KOPT-K1 (cell line): Measurements from ENCODE around the gene NPIPA5.
"Not testable (repeated sequence)": the region's sequence is repeated elsewhere in the genome, so short reads cannot be mapped to it uniquely, and the experiment has no call there.

Experiments used
- H3K27ac ChIP-seq: fragments of 200-600 bp; sonication (generic); 2 replicates; pipeline ENCODE4 v1.5.1; 2016; ENCODE audit warnings: antibody characterized with exemption, mild to moderate bottlenecking, low read depth, low read length; ENCODE audit not compliant: poor library complexity, severe bottlenecking
- H3K36me3 ChIP-seq: fragments of 200-600 bp; sonication (generic); 2 replicates; pipeline ENCODE4 v1.5.1; 2017; ENCODE audit warnings: antibody characterized with exemption, mild to moderate bottlenecking, low read length, moderate library complexity; ENCODE audit not compliant: insufficient read depth
- H3K9me3 ChIP-seq: fragments of 200-600 bp; sonication (generic); 2 replicates; pipeline ENCODE4 v1.5.1; 2017; ENCODE audit warnings: antibody characterized with exemption, low read length, mild to moderate bottlenecking; ENCODE audit not compliant: insufficient read depth, poor library complexity, severe bottlenecking

NPIPA5 gene

DNA sequence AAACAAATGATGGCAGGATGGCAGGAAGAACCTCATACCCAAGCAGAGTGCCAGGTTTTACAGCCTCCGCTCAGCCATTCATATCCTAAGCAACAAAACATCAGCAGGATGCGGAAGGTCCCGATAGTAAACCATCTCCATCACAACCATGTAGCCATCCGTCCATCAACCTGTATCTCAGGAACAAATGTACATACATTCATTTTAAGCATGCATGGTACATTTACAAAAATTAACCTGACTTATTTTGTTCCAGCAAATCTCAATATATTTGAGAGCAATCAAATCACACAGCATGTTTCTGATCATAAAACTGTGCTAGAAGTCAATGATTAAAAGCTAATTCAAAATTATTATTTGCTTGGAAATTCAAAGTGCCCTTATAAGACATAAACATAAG is at the start of gene NPIPA5:
NPIPA5 (minus strand) TSS at position 101 of the 400 bp plus-strand sequence; CDS start at position 101, 0 bp downstream.
- not testable (repeated sequence) for H3K27ac ChIP-seq, H3K36me3 ChIP-seq, H3K9me3 ChIP-seq

DNA sequence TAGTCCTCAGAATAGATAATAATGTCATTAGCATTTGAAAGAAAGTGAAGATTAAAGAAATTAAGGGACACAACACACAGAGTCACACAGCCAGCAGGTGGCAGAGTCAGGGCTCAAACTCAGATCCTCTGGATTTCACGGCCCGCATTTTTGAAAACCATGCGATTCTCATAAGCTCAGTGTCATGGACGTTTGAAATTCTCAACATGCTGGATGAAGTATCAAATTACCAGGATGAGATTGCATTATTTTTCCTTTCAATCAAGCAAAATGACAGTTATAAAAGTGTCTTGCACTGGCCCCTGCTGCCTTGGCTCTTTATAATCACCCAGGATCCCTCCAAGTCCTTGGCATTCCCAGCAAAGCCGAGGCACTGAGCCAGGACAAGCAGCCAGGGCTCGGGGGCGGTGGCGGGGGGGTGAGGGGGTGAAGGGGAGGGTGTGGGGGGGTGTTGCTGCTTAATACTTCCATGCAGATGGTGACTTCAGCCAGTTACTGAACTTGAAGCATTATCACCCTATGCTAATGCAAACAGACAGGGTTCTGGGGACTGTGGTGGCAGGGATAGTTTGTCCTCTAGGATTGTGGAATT is 49.6 kb upstream of the NPIPA5 start:
- Histone ChIP-seq H3K9me3 (no peaks in the 10 kb centered on the region), H3K27ac (no peak overlapping the region), H3K36me3 (no peaks in the 10 kb centered on the region)

DNA sequence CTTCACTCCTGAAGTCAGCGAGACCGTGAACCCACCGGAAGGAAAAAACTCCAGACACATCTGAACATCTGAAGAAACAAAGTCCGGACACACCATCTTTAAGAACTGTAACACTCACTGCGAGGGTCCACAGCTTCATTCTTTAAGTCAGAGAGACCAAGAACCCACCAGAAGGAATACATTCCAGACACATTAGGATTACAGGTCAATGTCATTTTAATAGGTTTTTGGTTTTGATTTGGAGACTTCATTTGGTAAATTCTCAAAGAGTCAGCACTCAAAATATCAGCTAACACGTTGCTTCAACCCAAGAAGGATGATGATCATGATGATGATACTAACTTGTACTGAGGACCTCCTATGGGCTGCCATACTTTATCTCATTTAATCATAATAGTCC is 48.7 kb upstream of the NPIPA5 start:
- no peaks in the 10 kb centered on the region for H3K9me3 ChIP-seq
- no peak overlapping the region for H3K27ac ChIP-seq
- H3K36me3 ChIP-seq, result no peaks in the 10 kb centered on the region

DNA sequence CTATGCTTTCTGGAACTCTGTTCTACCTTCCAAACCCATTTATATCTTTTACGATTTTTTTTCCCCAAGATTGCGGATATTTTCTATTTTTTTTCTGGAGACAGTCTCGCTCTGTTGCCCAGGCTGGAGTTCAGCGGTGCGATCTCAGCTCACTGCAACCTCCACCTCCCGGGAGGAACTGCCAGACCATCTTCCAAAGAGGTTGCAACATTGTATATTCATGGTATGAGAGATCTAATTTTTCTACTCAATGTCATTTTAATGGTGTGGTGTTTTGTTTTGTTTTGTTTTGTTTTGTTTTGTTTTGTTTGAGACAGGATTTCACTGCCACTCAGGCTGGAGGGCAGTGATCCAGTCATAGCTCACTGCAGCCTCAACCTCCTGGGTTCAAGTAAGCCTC is 47.8 kb upstream of the NPIPA5 start:
- Histone ChIP-seq H3K9me3 (no peaks in the 10 kb centered on the region), H3K36me3 (no peaks in the 10 kb centered on the region), H3K27ac (no peak overlapping the region)

DNA sequence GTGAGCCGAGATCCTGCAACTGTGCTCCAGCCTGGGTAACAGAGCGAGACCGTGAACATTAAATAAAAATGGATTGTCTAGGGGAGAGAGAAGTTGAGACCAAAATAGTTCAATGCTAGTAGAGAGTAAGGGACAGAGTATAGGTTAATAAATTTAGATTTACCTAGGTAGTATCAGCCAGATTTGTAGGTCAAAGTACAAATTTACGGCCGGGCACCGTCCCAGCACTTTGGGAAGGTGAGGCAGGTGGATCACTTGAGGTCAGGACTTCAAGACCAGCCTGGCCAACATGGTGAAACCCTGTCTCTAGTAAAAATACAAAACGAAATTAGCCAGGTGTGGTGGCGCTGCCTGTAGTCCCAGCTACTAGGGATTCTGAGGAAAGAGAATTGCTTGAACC is 44.1 kb upstream of the NPIPA5 start:
- Histone ChIP-seq H3K27ac (no peak overlapping the region), H3K9me3 (no peaks in the 10 kb centered on the region), H3K36me3 (no peaks in the 10 kb centered on the region)

DNA sequence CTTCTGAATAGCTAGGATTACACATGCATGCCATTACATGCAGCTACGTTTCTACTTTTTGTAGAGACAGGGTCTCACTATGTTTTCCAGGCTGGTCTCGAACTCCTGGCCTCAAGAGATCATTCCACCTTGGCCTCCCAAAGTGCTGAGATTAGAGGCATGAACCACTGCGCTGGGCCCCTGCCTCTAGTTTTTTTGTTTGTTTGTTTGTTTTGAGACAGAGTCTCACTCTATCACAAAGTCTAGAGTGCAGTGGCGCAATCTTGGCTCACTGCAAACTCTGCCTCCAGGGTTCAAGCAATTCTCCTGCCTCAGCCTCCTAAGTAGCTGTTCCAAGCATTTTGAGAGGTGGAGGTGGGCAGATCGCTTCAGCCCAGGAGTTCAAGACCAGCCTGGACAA is 43.6 kb upstream of the NPIPA5 start:
- H3K27ac ChIP-seq, H3K36me3 ChIP-seq, H3K9me3 ChIP-seq: not testable (repeated sequence)

DNA sequence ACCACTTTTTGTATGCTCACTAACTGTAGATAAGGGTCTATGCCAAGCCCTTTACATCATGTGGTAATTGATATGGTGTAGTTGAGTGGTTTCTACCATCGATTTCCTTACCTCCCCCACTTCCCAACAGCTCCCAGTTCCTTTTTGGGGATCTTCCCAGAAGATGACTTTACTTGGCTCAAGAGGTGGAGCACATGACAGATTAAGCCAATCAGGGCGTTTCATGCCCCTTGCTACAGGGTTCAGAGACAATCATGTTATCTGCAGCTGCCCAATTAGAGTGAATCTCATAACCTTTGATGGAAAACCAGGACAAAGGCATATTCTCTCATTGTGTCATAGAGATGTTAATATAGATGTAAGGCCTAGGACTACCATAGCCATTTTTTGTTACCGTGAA is 40.1 kb upstream of the NPIPA5 start:
- no peaks in the 10 kb centered on the region for H3K36me3 ChIP-seq
- H3K27ac ChIP-seq, result no peak overlapping the region
- H3K9me3 ChIP-seq, result no peaks in the 10 kb centered on the region

DNA sequence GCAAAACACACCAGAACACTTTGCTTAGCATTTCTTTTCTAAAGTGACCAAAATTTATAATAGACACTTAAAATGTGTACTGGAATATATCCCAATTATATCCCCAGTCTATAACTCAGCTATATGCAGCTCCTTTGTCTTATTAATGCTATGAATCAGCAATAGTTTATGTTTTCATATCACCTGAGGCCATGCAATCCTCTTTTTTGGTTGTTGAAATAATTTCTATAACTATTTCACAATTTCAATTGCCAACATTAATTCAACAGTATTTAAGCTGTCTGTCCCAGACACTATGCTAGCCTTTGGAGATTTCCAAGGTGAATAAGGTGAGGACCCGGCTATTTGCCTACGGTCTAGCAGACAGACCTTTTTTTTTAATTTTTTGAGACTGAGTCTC is 39.1 kb upstream of the NPIPA5 start:
- Histone ChIP-seq H3K27ac (no peak overlapping the region), H3K36me3 (no peaks in the 10 kb centered on the region), H3K9me3 (no peaks in the 10 kb centered on the region)

DNA sequence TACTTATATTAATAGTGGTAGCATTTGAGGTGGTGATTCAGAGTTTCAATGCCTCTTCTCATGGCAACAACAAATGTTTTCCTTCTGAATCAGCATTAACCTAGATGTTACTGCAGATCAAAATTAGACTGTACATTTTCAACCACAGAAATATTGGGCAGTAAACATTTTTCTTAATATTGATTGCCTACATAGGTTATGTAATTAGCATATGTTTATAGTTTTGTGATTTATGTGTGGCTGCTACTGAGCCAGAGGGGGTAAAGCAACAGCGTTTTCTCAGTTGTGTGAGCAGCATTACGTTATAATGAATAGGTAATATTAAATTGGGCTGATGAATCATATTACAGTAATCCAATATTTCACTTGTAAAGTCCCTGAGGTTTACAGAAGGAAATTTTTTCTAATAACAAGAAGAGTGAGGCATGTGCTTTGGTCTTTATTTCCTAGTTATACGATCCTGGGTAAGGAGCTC is 37.5 kb upstream of the NPIPA5 start:
- H3K27ac ChIP-seq, result no peak overlapping the region

DNA sequence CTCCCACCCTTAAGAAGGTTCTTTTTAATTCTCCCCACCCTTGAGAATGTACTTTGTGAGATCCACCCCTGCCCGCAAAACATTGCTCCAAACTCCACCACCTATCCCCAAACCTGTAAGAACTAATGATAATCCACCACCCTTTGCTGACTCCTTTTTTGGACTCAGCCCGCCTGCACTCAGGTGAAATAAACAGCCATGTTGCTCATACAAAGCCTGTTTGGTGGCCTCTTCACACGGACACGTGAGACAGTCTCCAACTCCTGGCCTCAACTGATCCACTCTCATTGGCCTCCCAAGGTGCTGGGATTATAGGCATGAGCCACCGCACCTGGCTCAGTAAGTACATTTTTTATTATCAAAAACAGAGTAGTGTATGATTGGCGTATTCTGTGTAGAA is 31.4 kb upstream of the NPIPA5 start:
- not testable (repeated sequence) for H3K36me3 ChIP-seq, H3K9me3 ChIP-seq

More for the DNA sequence above, 37.5 kb upstream of the NPIPA5 start:
- Histone ChIP-seq H3K9me3 (no peaks in the 10 kb centered on the region), H3K36me3 (no peaks in the 10 kb centered on the region)

DNA sequence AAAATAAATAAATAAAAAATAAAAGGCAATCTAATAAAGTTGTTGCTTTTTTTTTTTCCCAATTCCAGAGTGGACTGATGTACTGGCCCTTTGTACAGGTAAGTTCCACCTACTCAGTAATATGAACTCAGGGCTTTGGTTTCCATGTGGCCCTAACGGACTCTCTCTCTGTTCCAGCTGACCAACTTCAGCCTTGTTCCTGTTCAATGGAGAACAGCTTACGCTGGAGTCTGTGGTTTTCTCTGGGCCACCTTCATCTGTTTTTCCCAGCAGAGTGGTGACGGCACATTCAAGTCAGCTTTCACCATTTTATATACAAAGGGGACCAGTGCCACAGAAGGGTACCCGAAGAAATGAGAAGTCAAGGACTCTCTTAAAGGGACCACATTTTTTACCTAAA is 29.7 kb upstream of the NPIPA5 start:
- H3K27ac ChIP-seq, H3K36me3 ChIP-seq, H3K9me3 ChIP-seq: not testable (repeated sequence)

More for the DNA sequence above, 31.4 kb upstream of the NPIPA5 start:
- H3K27ac ChIP-seq, result not testable (repeated sequence)

DNA sequence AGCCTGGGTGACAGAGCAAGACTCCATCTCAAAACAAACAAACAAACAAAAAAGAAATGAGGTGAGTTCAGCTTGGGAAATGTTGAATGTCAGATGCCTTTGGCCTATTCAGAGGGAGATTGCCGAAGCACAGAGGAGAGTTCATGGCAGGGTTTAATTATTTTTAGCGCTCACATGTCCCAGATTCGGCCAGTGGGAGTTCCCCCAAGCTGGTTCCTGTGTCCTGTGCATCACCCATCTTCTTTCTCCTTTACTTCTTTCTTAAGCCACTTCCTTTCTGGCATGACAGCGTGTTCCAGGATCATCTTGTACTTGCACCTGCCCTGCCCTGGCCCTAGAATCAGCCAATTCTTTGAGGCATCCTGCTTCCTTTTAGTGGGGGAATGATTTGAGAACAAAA is 26.7 kb upstream of the NPIPA5 start:
- Histone ChIP-seq H3K36me3 (no peaks in the 10 kb centered on the region), H3K27ac (no peak overlapping the region), H3K9me3 (no peaks in the 10 kb centered on the region)

DNA sequence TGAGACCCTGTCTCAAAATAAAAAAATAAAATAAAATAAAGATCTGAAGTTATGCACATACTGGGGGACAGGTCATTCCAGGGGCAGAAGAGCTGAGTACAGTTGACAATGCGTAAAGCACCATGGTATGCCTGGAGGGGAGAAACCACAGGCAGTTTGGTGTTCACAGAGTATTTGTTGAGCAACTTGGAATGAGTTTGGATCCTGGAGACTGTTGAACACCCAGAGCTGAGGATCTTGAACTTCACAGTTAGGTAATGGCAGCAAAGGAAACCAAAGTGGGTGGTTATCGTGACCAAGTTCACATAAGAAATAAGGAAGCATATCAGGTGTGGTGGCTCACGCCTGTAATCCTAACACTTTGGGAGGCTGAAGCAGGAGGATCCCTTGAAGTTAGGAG is 26.0 kb upstream of the NPIPA5 start:
- not testable (repeated sequence) for H3K9me3 ChIP-seq, H3K27ac ChIP-seq, H3K36me3 ChIP-seq

DNA sequence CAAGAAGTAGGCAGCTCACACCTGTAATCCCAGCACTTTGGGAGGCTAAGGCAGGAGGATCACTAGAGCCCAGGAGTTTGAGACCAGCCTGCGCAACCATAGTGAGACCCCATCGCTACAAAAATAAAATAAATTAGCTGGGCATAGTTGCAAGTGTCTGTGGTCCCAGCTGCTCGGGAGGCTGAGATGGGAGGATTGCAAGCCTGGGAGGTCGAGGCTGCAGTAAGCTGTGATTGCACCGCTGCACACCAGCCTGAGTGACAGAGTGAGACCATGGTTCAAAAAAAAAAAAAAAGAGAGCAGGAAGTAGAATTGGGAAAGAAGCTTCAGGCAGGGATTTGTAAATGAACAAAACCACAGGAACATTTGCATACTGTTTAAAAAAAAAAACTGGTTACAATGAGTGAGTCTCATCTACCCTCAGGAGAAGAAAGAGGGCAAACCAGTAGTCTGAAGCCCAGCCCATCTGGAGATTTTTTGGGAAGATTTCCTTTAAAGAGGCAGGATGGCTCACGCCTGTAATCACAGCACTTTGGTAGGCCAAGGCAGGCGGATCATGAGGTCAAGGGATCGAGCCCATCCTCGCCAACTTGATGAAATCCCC is 25.4 kb upstream of the NPIPA5 start:
- Histone ChIP-seq H3K36me3 (no peaks in the 10 kb centered on the region), H3K27ac (no peak overlapping the region), H3K9me3 (no peaks in the 10 kb centered on the region)

DNA sequence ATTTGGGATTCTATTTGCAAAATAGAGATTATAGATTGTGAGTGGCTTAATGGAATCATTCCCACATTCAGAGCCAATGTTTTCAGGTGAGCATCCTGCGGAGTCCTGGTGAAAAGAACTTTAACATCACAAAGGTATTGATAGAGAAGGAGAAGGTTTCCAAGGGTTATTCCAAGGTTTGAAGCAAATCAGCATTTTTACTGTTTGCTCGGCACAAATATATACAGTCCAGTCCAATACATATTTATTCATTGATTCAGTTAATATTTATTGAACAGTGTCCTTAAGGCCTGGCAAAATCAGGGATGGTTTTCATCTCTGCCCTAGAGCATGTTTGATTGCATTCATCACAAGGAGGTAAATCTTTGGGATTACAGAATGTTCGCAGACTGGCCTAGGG is 23.9 kb upstream of the NPIPA5 start:
- no peaks in the 10 kb centered on the region for H3K9me3 ChIP-seq
- no peaks in the 10 kb centered on the region for H3K36me3 ChIP-seq
- H3K27ac ChIP-seq, result no peak overlapping the region

DNA sequence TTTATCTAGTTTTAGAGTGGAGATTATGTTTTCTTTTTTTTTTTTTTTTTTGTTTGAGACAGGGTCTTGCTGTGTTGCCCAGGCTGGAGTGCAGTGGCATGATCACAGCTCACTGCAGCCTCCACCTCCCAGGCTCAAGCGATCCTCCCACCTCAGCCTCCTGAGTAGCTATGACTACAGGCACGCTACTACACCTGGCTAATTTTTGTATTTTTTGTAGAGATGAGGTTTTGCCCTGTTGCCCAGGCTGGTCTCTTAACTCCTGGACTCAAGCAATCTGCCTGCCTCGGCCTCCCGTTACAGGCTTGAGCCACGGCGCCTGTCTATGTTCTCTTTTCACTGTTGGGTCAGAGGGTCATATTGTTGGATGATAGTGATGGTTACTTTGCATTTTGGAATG is 22.2 kb upstream of the NPIPA5 start:
- H3K9me3 ChIP-seq, H3K27ac ChIP-seq, H3K36me3 ChIP-seq: not testable (repeated sequence)
